Activated T-helper 1 cell treated with anti-CD3 and anti-CD28 coated beads, Interleukin-2, amount 50 U/mL, for 16 hours (primary cell): ENCODE results near the gene USP25.

Experiments
- DNase-seq, 2 donors: peaks; one replicate each; pipeline ENCODE4 v3.0.0-alpha.2; 2020; ENCODE audit warnings: low read depth in 1 of 2, low spot score in 1 of 2

USP25 gene

GRCh38 chr21:15849927-15850326 is 120.1 kb downstream of the USP25 start:
- no peak for DNase-seq

- no peak for DNase-seq
These were observed 120.9 kb downstream of the USP25 start for GRCh38 chr21:15850645-15851044.

GRCh38 chr21:15852146-15852545 is 122.4 kb downstream of the USP25 start:
- DNase-seq: no peak

- no peak for DNase-seq
These were observed 123.3 kb downstream of the USP25 start for GRCh38 chr21:15853126-15853525.

GRCh38 chr21:15856813-15857212 is 127.0 kb downstream of the USP25 start:
- no peak for DNase-seq

GRCh38 chr21:15857740-15858139 is 128.0 kb downstream of the USP25 start:
- DNase-seq: no peak

- no peak for DNase-seq
These were observed 130.8 kb downstream of the USP25 start for GRCh38 chr21:15860541-15860940.

- no peak for DNase-seq
These were observed 139.2 kb downstream of the USP25 start for GRCh38 chr21:15868940-15869339.

GRCh38 chr21:15870819-15871218 is 141.0 kb downstream of the USP25 start:
- no peak for DNase-seq

GRCh38 chr21:15872236-15872635 is 142.5 kb downstream of the USP25 start:
- no peak for DNase-seq

- no peak for DNase-seq
These were observed 144.8 kb downstream of the USP25 start for GRCh38 chr21:15874615-15875014.

- DNase-seq: no peak
These were observed 145.5 kb downstream of the USP25 start for GRCh38 chr21:15875286-15875685.

- no peak for DNase-seq
These were observed 164.1 kb downstream of the USP25 start for GRCh38 chr21:15893902-15894301.

GRCh38 chr21:15894596-15894995 is 164.8 kb downstream of the USP25 start:
- no peak for DNase-seq

- no peak for DNase-seq
These were observed 165.6 kb downstream of the USP25 start for GRCh38 chr21:15895142-15896106.

- DNase-seq: no peak
These were observed 166.7 kb downstream of the USP25 start for GRCh38 chr21:15896501-15896900.

- DNase-seq: no peak
These were observed 174.6 kb downstream of the USP25 start for GRCh38 chr21:15904389-15904788.

- DNase-seq: no peak
These were observed 178.4 kb downstream of the USP25 start for GRCh38 chr21:15908187-15908586.

GRCh38 chr21:15928196-15928595 is 198.4 kb downstream of the USP25 start:
- DNase-seq: no peak

- no peak for DNase-seq
These were observed 199.1 kb downstream of the USP25 start for GRCh38 chr21:15928686-15929425.

- no peak for DNase-seq
These were observed 199.8 kb downstream of the USP25 start for GRCh38 chr21:15929536-15929935.
